Measurements from ENCODE around the gene FKBP15.

DNA sequence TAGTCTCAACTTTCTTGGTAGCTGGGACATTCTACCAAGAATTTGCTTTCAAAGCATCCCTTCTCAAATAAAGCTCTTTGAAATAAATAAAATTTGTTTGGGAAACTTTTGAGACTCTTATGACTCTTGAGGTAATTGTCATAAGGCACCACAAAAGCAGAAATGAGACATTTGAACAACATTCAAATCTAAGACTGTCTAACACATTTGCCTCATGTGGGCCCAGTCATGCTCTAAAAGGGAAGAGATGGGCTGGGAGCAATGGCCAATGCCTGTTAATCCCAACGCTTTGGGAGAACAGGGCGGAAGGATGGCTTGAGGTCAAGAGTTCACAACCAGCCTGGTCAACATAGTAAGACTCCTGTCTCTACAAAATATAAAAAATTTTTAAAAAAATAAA lies 43.8 kb downstream of the FKBP15 start:
- TF ChIP-seq, protein P1, sequence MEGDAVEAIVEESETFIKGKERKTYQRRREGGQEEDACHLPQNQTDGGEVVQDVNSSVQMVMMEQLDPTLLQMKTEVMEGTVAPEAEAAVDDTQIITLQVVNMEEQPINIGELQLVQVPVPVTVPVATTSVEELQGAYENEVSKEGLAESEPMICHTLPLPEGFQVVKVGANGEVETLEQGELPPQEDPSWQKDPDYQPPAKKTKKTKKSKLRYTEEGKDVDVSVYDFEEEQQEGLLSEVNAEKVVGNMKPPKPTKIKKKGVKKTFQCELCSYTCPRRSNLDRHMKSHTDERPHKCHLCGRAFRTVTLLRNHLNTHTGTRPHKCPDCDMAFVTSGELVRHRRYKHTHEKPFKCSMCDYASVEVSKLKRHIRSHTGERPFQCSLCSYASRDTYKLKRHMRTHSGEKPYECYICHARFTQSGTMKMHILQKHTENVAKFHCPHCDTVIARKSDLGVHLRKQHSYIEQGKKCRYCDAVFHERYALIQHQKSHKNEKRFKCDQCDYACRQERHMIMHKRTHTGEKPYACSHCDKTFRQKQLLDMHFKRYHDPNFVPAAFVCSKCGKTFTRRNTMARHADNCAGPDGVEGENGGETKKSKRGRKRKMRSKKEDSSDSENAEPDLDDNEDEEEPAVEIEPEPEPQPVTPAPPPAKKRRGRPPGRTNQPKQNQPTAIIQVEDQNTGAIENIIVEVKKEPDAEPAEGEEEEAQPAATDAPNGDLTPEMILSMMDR (IDR thresholded peaks at IDR 0.05; ENCODE audit: insufficient read depth, low read depth, low read length) = no peak
- no peak for TF ChIP-seq EZH2 (IDR thresholded peaks at IDR 0.05; ENCODE audit: insufficient read depth, low read length)

All from astrocyte (in vitro differentiated cells and primary cell).